ENCODE measurements around the gene RRN3.
"Not testable (repeated sequence)": the region's sequence is repeated elsewhere in the genome, so short reads cannot be mapped to it uniquely, and the experiment has no call there.

The RRN3 gene

GRCh38 chr16:15016354-15016753 is 77.7 kb downstream of the RRN3 start:
- H3K27ac Mint-ChIP-seq = peak overlapping the region; percentile 83
- intact Hi-C loops (cut with micrococcal nuclease) = not testable (repeated sequence)
- peaks cover 86% of the 10 kb centered on the region for H3K36me3 Mint-ChIP-seq (ENCODE audit: low read depth)

GRCh38 chr16:15015671-15016070 is 78.4 kb downstream of the RRN3 start:
- H3K4me1 Mint-ChIP-seq (ENCODE audit: low read depth) = peaks cover 15% of the 10 kb centered on the region
- intact Hi-C loops (cut with micrococcal nuclease); H3K27me3 Mint-ChIP-seq; H3K4me3 Mint-ChIP-seq; H3K9me3 Mint-ChIP-seq: not testable (repeated sequence)
- H3K36me3 Mint-ChIP-seq (ENCODE audit: low read depth) = peaks cover 86% of the 10 kb centered on the region
- H3K27ac Mint-ChIP-seq = peak overlapping the region; percentile 93

More at GRCh38 chr16:15016354-15016753, 77.7 kb downstream of the RRN3 start:
- peaks cover 15% of the 10 kb centered on the region for H3K4me1 Mint-ChIP-seq (ENCODE audit: low read depth)
- not testable (repeated sequence) for H3K4me3 Mint-ChIP-seq, H3K27me3 Mint-ChIP-seq, H3K9me3 Mint-ChIP-seq

GRCh38 chr16:15012941-15013340 is 81.1 kb downstream of the RRN3 start:
- H3K27ac Mint-ChIP-seq = peak overlapping the region; percentile 93
- H3K36me3 Mint-ChIP-seq (ENCODE audit: low read depth) = peaks cover 84% of the 10 kb centered on the region
- H3K4me1 Mint-ChIP-seq (ENCODE audit: low read depth) = peaks cover 15% of the 10 kb centered on the region
- H3K4me3 Mint-ChIP-seq; H3K9me3 Mint-ChIP-seq; intact Hi-C loops (cut with micrococcal nuclease); H3K27me3 Mint-ChIP-seq: not testable (repeated sequence)
